HUES6 (cell line): ENCODE data around the gene MYO18B.
"Not testable (repeated sequence)": the region's sequence is repeated elsewhere in the genome, so short reads cannot be mapped to it uniquely, and the experiment has no call there.

Experiments
- H3K27ac ChIP-seq: 2 replicates; pipeline ENCODE4 v1.7.0; 2013; ENCODE audit warnings: low read depth, mild to moderate bottlenecking, low read length, inconsistent platforms
- H3K27me3 ChIP-seq: 2 replicates; pipeline ENCODE4 v1.6.1; 2013; ENCODE audit warnings: low read length; ENCODE audit not compliant: control insufficient read depth, insufficient read depth
- H3K36me3 ChIP-seq: 2 replicates; pipeline ENCODE4 v1.6.1; 2013; ENCODE audit warnings: low read length; ENCODE audit not compliant: control insufficient read depth, insufficient read depth
- H3K4me1 ChIP-seq: 2 replicates; pipeline ENCODE4 v1.6.1; 2013; ENCODE audit warnings: low read length; ENCODE audit not compliant: control insufficient read depth, insufficient read depth
- H3K4me3 ChIP-seq: 2 replicates; pipeline ENCODE4 v1.5.1; 2013; ENCODE audit warnings: low read depth, low read length
- H3K9ac ChIP-seq: one replicate; pipeline ENCODE4 v1.6.1; 2013; ENCODE audit warnings: mild to moderate bottlenecking, low read length
- H3K9me3 ChIP-seq: 2 replicates; pipeline ENCODE4 v1.6.1; 2013; ENCODE audit warnings: low read depth, low read length; ENCODE audit not compliant: control insufficient read depth, insufficient read depth

MYO18B gene

GRCh38 chr22:25966448-25966913, 224.5 kb downstream of the MYO18B start:
- Histone ChIP-seq H3K9me3 (peaks cover 7% of the 10 kb centered on the region), H3K36me3 (no peaks in the 10 kb centered on the region), H3K27ac (no peak overlapping the region), H3K9ac (no peak overlapping the region), H3K27me3 (no peaks in the 10 kb centered on the region; the same call in 1 of the 2 replicates), H3K4me1 (peaks cover 32% of the 10 kb centered on the region), H3K4me3 (no peak overlapping the region)

- H3K27ac ChIP-seq: no peak overlapping the region
- H3K27me3 ChIP-seq: no peaks in the 10 kb centered on the region; the same call in 1 of the 2 replicates
- H3K9ac ChIP-seq: no peak overlapping the region
- peaks cover 40% of the 10 kb centered on the region for H3K4me1 ChIP-seq
- H3K4me3 ChIP-seq: no peak overlapping the region
- no peaks in the 10 kb centered on the region for H3K36me3 ChIP-seq
- peaks cover 4% of the 10 kb centered on the region; the same call in 1 of the 2 replicates for H3K9me3 ChIP-seq
Measured at GRCh38 chr22:25969286-25969685, 227.3 kb downstream of the MYO18B start.

GRCh38 chr22:25969901-25970300, 227.9 kb downstream of the MYO18B start:
- Histone ChIP-seq H3K27me3 (no peaks in the 10 kb centered on the region; the same call in 1 of the 2 replicates), H3K9ac (no peak overlapping the region), H3K27ac (no peak overlapping the region), H3K9me3 (no peaks in the 10 kb centered on the region; the same call in 1 of the 2 replicates), H3K36me3 (no peaks in the 10 kb centered on the region), H3K4me1 (peaks cover 40% of the 10 kb centered on the region), H3K4me3 (peak overlapping the region; percentile 33; the same call in 1 of the 2 replicates)

GRCh38 chr22:25970374-25970911, 228.5 kb downstream of the MYO18B start:
- Histone ChIP-seq H3K27me3 (no peaks in the 10 kb centered on the region; the same call in 1 of the 2 replicates), H3K4me1 (peaks cover 40% of the 10 kb centered on the region), H3K27ac (peak overlapping the region; percentile 63), H3K9ac (peak overlapping the region; percentile 75), H3K36me3 (no peaks in the 10 kb centered on the region), H3K9me3 (no peaks in the 10 kb centered on the region), H3K4me3 (peak overlapping the region; percentile 33)

GRCh38 chr22:25970999-25971811, 229.2 kb downstream of the MYO18B start:
- H3K27me3 ChIP-seq: no peaks in the 10 kb centered on the region; the same call in 1 of the 2 replicates
- peaks cover 35% of the 10 kb centered on the region for H3K4me1 ChIP-seq
- H3K27ac ChIP-seq: peak overlapping the region; percentile 63
- peak overlapping the region; percentile 75 for H3K9ac ChIP-seq
- peak overlapping the region; percentile 33; the same call in 1 of the 2 replicates for H3K4me3 ChIP-seq
- no peaks in the 10 kb centered on the region for H3K9me3 ChIP-seq
- no peaks in the 10 kb centered on the region for H3K36me3 ChIP-seq

GRCh38 chr22:25972397-25972796, 230.4 kb downstream of the MYO18B start:
- peaks cover 26% of the 10 kb centered on the region for H3K4me1 ChIP-seq
- H3K9ac ChIP-seq: no peak overlapping the region
- no peak overlapping the region for H3K27ac ChIP-seq
- H3K36me3 ChIP-seq: no peaks in the 10 kb centered on the region
- no peaks in the 10 kb centered on the region for H3K9me3 ChIP-seq
- H3K4me3 ChIP-seq: no peak overlapping the region
- H3K27me3 ChIP-seq: no peaks in the 10 kb centered on the region; the same call in 1 of the 2 replicates

GRCh38 chr22:25976356-25976755, 234.4 kb downstream of the MYO18B start:
- H3K9me3 ChIP-seq: no peaks in the 10 kb centered on the region

GRCh38 chr22:25979968-25980367, 238.0 kb downstream of the MYO18B start:
- no peaks in the 10 kb centered on the region for H3K27me3 ChIP-seq
- peaks cover 11% of the 10 kb centered on the region for H3K9me3 ChIP-seq
- H3K4me3 ChIP-seq: no peak overlapping the region
- no peak overlapping the region for H3K27ac ChIP-seq
- no peaks in the 10 kb centered on the region for H3K4me1 ChIP-seq
- H3K36me3 ChIP-seq: no peaks in the 10 kb centered on the region
- no peak overlapping the region for H3K9ac ChIP-seq

More at GRCh38 chr22:25976356-25976755, 234.4 kb downstream of the MYO18B start:
- H3K36me3 ChIP-seq: no peaks in the 10 kb centered on the region
- no peak overlapping the region for H3K9ac ChIP-seq
- H3K27ac ChIP-seq: no peak overlapping the region
- H3K27me3 ChIP-seq: no peaks in the 10 kb centered on the region
- peaks cover 10% of the 10 kb centered on the region for H3K4me1 ChIP-seq
- H3K4me3 ChIP-seq: no peak overlapping the region

- not testable (repeated sequence) for H3K9ac ChIP-seq, H3K4me1 ChIP-seq, H3K4me3 ChIP-seq, H3K36me3 ChIP-seq, H3K27me3 ChIP-seq, H3K27ac ChIP-seq
- peaks cover 11% of the 10 kb centered on the region for H3K9me3 ChIP-seq
Measured at GRCh38 chr22:25984911-25985310, 242.9 kb downstream of the MYO18B start.

- no peak overlapping the region for H3K4me3 ChIP-seq
- no peaks in the 10 kb centered on the region for H3K9me3 ChIP-seq
- H3K27me3 ChIP-seq: no peaks in the 10 kb centered on the region
- H3K36me3 ChIP-seq: no peaks in the 10 kb centered on the region
- H3K4me1 ChIP-seq: peaks cover 5% of the 10 kb centered on the region; the same call in 1 of the 2 replicates
- no peak overlapping the region for H3K27ac ChIP-seq
- H3K9ac ChIP-seq: no peak overlapping the region
Measured at GRCh38 chr22:25987948-25988347, 246.0 kb downstream of the MYO18B start.

- peaks cover 5% of the 10 kb centered on the region; the same call in 1 of the 2 replicates for H3K4me1 ChIP-seq
- H3K36me3 ChIP-seq: no peaks in the 10 kb centered on the region
- no peak overlapping the region for H3K27ac ChIP-seq
- H3K27me3 ChIP-seq: no peaks in the 10 kb centered on the region
- no peak overlapping the region for H3K9ac ChIP-seq
- H3K9me3 ChIP-seq: no peaks in the 10 kb centered on the region
- H3K4me3 ChIP-seq: no peak overlapping the region
Measured at GRCh38 chr22:25990940-25991339, 249.0 kb downstream of the MYO18B start.
